Mucosa of descending colon (tissue), 3 donors: ENCODE measurements around the gene ADAMTS17. TPM values are rescaled to one million over a fixed set of nuclear protein-coding genes. Genes with fewer than 3 reads are reported as not detected.

Experiments used
- ATAC-seq: fragments of 200-7000 bp; cut with Tn5 transposase; one replicate; pipeline ENCODE4 v1.9.1; 2020; ENCODE audit warnings: mild to moderate bottlenecking, moderate library complexity
- DNase-seq, 3 donors: peaks; one replicate each; pipeline ENCODE4 v3.0.0-alpha.2; 2020
- H3K36me3 ChIP-seq: fragments of 200-600 bp; one replicate; pipeline ENCODE4 v1.8.0; 2021; ENCODE audit warnings: low read depth, mild to moderate bottlenecking
- H3K4me1 ChIP-seq: fragments of 200-600 bp; one replicate; pipeline ENCODE4 v1.8.0; 2021; ENCODE audit warnings: low read depth, mild to moderate bottlenecking
- H3K4me3 ChIP-seq: fragments of 200-600 bp; one replicate; pipeline ENCODE4 v1.8.0; 2021; ENCODE audit warnings: mild to moderate bottlenecking
- H3K9me3 ChIP-seq: fragments of 200-600 bp; one replicate; pipeline ENCODE4 v1.8.0; 2021; ENCODE audit warnings: mild to moderate bottlenecking
- CTCF ChIP-seq: fragments of 200-600 bp; IDR thresholded peaks from one replicate; pipeline ENCODE4 v1.8.0; 2022; ENCODE audit warnings: antibody characterized with exemption, mild to moderate bottlenecking
- intact Hi-C, 2 donors: fragments of 100-400 bp; cut with DNase I in 1 of 2; cut with micrococcal nuclease in 1 of 2; formaldehyde crosslinking; loops; one replicate each; pipeline versions ENCODE4 v1.11.0 to v1.11.1; 2022; cut with DNase I, micrococcal nuclease
- total RNA-seq, 3 donors: library from RNA; stranded (reverse); fragmentation: NEBNext Ultra II Directional in 2 of 3; extraction: Animal tissue kit (Norgen Biotek cat#: 25700) in 2 of 3; gene quantifications; one replicate each; pipeline versions ENCODE4 v1.2.1 to v1.2.4, GENCODE V29; 2021 to 2023
- donor health status: DM: no; HTN: no; CAD: no; lungs with moderate emphysema.
- donor health status: DM: no; HTN: no; CAD: no.
- donor health status: DM: no; HTN: yes; CAD: no.

Gene ADAMTS17
- total RNA-seq, 3 donors from 2014 or later, result 5.2 to 13.8 (median 6.3) TPM

- intact Hi-C loops, result no loop called here
- no peak for DNase-seq
- no peaks in the 10 kb centered on the region for H3K36me3 ChIP-seq
- no peak for TF ChIP-seq CTCF
- peaks cover 11% of the 10 kb centered on the region for H3K4me1 ChIP-seq
- no peak overlapping the region for H3K4me3 ChIP-seq
- H3K9me3 ChIP-seq, result peaks cover 1% of the 10 kb centered on the region
- ATAC-seq, result no peak
Observed at GRCh38 chr15:100306098-100306497, 35.7 kb downstream of the ADAMTS17 start.

- Histone ChIP-seq H3K4me3 (no peak overlapping the region), H3K36me3 (no peaks in the 10 kb centered on the region), H3K4me1 (peaks cover 11% of the 10 kb centered on the region), H3K9me3 (peaks cover 10% of the 10 kb centered on the region)
- TF ChIP-seq CTCF, result no peak
- intact Hi-C loops, result no loop called here
- DNase-seq (no peak), ATAC-seq (peak; percentile 82)
Observed at GRCh38 chr15:100301910-100302431, 39.8 kb downstream of the ADAMTS17 start.

- Histone ChIP-seq H3K4me3 (no peak overlapping the region), H3K4me1 (peaks cover 11% of the 10 kb centered on the region), H3K9me3 (peaks cover 10% of the 10 kb centered on the region), H3K36me3 (no peaks in the 10 kb centered on the region)
- no peak for DNase-seq
- no peak for TF ChIP-seq CTCF
- intact Hi-C loops, result no loop called here
- ATAC-seq, result no peak
Observed at GRCh38 chr15:100298257-100298656, 43.5 kb downstream of the ADAMTS17 start.

GRCh38 chr15:100297812-100298211 lies 44.0 kb downstream of the ADAMTS17 start:
- TF ChIP-seq CTCF, result no peak
- Histone ChIP-seq H3K9me3 (peaks cover 10% of the 10 kb centered on the region), H3K4me1 (peaks cover 11% of the 10 kb centered on the region), H3K4me3 (no peak overlapping the region), H3K36me3 (no peaks in the 10 kb centered on the region)
- DNase-seq, result no peak
- intact Hi-C loops, result no loop called here
- ATAC-seq, result no peak

- no peaks in the 10 kb centered on the region for H3K4me1 ChIP-seq
- H3K9me3 ChIP-seq, result peaks cover 8% of the 10 kb centered on the region
- no peak for TF ChIP-seq CTCF
- DNase-seq (no peak), ATAC-seq (no peak)
- H3K36me3 ChIP-seq, result no peaks in the 10 kb centered on the region
- no peak overlapping the region for H3K4me3 ChIP-seq
- intact Hi-C loops, result no loop called here
Observed at GRCh38 chr15:100295939-100296565, 45.7 kb downstream of the ADAMTS17 start.
